Measurements from ENCODE around the gene CA14.
A peak's percentile ranks its signal among the peaks of the same experiment; 100 is the strongest.

CA14 gene

DNA sequence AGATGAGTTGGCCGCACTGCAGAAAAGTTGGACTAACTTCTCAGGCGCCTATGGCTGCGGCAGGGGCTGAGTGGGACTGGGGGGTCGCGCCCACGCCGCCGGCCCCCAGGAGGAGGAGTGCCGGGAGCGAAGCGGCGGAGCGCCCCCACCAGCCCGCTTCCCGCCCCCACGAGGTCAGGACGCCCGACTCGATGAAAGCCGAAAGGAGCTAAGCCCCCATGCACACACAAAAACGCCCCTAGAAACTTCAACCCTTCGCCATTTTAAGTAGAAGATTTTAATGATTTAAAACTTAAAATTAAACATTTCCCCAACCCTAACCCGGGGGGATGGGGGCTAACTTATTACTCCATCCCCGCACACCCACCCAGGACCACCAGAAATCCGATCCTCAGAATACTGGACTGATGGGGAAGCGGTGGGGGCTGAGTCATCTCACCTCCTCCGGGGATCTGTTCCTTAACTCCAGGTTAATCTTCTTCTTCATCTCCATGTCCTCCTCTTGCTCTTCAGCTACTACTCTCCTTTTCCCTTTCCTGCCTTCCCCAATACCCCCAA, 22.2 kb upstream of the CA14 start (continued):
- TF ChIP-seq, protein P1, sequence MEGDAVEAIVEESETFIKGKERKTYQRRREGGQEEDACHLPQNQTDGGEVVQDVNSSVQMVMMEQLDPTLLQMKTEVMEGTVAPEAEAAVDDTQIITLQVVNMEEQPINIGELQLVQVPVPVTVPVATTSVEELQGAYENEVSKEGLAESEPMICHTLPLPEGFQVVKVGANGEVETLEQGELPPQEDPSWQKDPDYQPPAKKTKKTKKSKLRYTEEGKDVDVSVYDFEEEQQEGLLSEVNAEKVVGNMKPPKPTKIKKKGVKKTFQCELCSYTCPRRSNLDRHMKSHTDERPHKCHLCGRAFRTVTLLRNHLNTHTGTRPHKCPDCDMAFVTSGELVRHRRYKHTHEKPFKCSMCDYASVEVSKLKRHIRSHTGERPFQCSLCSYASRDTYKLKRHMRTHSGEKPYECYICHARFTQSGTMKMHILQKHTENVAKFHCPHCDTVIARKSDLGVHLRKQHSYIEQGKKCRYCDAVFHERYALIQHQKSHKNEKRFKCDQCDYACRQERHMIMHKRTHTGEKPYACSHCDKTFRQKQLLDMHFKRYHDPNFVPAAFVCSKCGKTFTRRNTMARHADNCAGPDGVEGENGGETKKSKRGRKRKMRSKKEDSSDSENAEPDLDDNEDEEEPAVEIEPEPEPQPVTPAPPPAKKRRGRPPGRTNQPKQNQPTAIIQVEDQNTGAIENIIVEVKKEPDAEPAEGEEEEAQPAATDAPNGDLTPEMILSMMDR (tag by site-specific recombination; IDR thresholded peaks at IDR 0.05): peak; percentile 65
- TF ChIP-seq ZSCAN30 (tag by site-specific recombination; IDR thresholded peaks at IDR 0.05): no peak

DNA sequence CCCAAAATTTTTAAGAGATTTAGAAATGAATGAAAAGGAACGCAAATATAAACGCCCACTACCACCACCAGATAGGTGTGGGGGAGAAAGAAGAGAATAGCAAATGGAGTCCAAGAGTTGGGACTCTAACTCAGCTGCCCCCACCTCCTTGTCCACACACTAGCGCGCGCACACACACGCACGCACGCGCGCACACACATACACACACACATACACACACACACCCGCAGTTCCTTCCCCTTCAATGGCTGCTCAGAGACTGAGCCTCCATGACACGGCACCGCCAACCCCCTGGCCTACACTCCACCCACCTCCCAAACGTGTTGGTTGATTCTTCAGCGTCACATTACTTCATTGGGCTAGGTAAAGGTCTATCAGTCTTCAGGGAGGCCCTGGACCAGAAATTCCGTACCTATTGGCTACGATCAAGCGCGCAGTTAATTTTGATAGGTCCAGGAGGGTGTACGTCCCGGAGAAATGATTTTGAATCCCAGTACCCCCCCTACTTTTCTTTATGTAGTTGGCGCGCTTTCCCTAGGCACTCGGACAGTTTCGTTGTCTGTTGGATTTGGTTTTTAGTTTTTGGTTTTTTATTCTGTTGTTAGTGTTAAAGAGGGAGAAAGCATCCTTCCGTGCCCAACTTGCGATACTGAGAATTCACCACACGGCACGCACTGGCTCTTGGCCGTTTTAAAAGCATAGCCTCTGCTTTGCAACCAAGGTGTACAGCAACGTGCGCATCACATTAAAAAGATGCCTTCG, 21.5 kb upstream of the CA14 start, which contains the start of gene ANP32E:
Gene ANP32E (minus strand): TSS at position 261 of the 762 bp plus-strand sequence. CDS start 326 bp downstream, outside the sequence.
- peaks cover 4 to 6% of the 10 kb centered on the region in 2 experiments; a peak in 2 of 3 replicates for H3K36me3 ChIP-seq (ENCODE audit: control insufficient read depth in 2 of 2, insufficient read depth in 1 of 2, low read length in 2 of 2)
- CTCF ChIA-PET: interaction anchor here (0.6 to 0.8 kb wide), 3 partner anchors 39 to 73 kb away, joined by 3 to 4 read pairs (median 3); no protein-coding TSS in a partner anchor
- peak within 1 kb of the TSS; percentile 82 for H3K27ac ChIP-seq (ENCODE audit: extremely low read depth, low read depth, low read length)
- H3K9me3 ChIP-seq (ENCODE audit: control insufficient read depth, insufficient read depth, low read depth, low read length): no peaks in the 10 kb centered on the region
- no peaks in the 10 kb centered on the region; the same call in 1 of the 2 replicates for H3K4me1 ChIP-seq (ENCODE audit: control insufficient read depth, insufficient read depth, low read length)
- POLR2A ChIA-PET: interaction anchor here (0.6 to 0.8 kb wide), 3 partner anchors 13 to 128 kb away, joined by 3 to 4 read pairs (median 3); partner anchors contain the start of gene RPRD2
- peak within 1 kb of the TSS; percentile 89 for H3K4me3 ChIP-seq (ENCODE audit: low read depth, low read length)
- TF ChIP-seq ZNF830 (tag by site-specific recombination; IDR thresholded peaks at IDR 0.05; ENCODE audit: low read depth) (no peak), ZNF548 (tag by site-specific recombination; IDR thresholded peaks at IDR 0.05) (no peak), ZNF302 (tag by site-specific recombination; IDR thresholded peaks at IDR 0.05; ENCODE audit: low read depth) (no peak), ZXDB (tag by site-specific recombination; IDR thresholded peaks at IDR 0.05) (peak; percentile 96), ZNF324 (tag by site-specific recombination; IDR thresholded peaks at IDR 0.05) (peak; percentile 95), IKZF3 (tag by site-specific recombination; IDR thresholded peaks at IDR 0.05) (peak; percentile 52), MEIS1 (CRISPR knock-in tag; IDR thresholded peaks at IDR 0.05; ENCODE audit: borderline replicate concordance) (no peak), ZNF311 (tag by site-specific recombination; IDR thresholded peaks at IDR 0.05; ENCODE audit: borderline replicate concordance) (no peak), REPIN1 (tag by site-specific recombination; IDR thresholded peaks at IDR 0.05; ENCODE audit: low read depth) (peak; percentile 94; the same call in 1 of the 2 replicates), ZNF600 (tag by site-specific recombination; IDR thresholded peaks at IDR 0.05) (peak; percentile 74), SCRT1 (tag by site-specific recombination; IDR thresholded peaks at IDR 0.05; ENCODE audit: borderline replicate concordance) (no peak), ZNF658 (tag by site-specific recombination; IDR thresholded peaks at IDR 0.05) (no peak), ZNF510 (tag by site-specific recombination; IDR thresholded peaks at IDR 0.05; ENCODE audit: insufficient replicate concordance) (no peak), ZNF274 (IDR thresholded peaks at IDR 0.05; ENCODE audit: low read length) (no peak), ZNF274 (tag by site-specific recombination; IDR thresholded peaks at IDR 0.05; ENCODE audit: borderline replicate concordance) (no peak), ZNF140 (tag by site-specific recombination; IDR thresholded peaks at IDR 0.05) (no peak), ZNF837 (tag by site-specific recombination; IDR thresholded peaks at IDR 0.05) (0 out of 2 replicates have a peak, but pooled peaks have one; percentile 34), ZNF169 (tag by site-specific recombination; IDR thresholded peaks at IDR 0.05) (no peak), SP7 (tag by site-specific recombination; IDR thresholded peaks at IDR 0.05) (peak; percentile 95), ZNF530 (tag by site-specific recombination; IDR thresholded peaks at IDR 0.05; ENCODE audit: low read depth) (no peak), MZF1 (tag by site-specific recombination; IDR thresholded peaks at IDR 0.05; ENCODE audit: borderline replicate concordance) (peak; percentile 72; the same call in 1 of the 2 replicates), KLF9 (tag by site-specific recombination; IDR thresholded peaks at IDR 0.05; ENCODE audit: low read depth) (peak; percentile 84)
- TF ChIP-seq, protein P2, sequence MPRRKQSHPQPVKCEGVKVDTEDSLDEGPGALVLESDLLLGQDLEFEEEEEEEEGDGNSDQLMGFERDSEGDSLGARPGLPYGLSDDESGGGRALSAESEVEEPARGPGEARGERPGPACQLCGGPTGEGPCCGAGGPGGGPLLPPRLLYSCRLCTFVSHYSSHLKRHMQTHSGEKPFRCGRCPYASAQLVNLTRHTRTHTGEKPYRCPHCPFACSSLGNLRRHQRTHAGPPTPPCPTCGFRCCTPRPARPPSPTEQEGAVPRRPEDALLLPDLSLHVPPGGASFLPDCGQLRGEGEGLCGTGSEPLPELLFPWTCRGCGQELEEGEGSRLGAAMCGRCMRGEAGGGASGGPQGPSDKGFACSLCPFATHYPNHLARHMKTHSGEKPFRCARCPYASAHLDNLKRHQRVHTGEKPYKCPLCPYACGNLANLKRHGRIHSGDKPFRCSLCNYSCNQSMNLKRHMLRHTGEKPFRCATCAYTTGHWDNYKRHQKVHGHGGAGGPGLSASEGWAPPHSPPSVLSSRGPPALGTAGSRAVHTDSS (tag by site-specific recombination; IDR thresholded peaks at IDR 0.05): no peak
- TF ChIP-seq, protein P3, sequence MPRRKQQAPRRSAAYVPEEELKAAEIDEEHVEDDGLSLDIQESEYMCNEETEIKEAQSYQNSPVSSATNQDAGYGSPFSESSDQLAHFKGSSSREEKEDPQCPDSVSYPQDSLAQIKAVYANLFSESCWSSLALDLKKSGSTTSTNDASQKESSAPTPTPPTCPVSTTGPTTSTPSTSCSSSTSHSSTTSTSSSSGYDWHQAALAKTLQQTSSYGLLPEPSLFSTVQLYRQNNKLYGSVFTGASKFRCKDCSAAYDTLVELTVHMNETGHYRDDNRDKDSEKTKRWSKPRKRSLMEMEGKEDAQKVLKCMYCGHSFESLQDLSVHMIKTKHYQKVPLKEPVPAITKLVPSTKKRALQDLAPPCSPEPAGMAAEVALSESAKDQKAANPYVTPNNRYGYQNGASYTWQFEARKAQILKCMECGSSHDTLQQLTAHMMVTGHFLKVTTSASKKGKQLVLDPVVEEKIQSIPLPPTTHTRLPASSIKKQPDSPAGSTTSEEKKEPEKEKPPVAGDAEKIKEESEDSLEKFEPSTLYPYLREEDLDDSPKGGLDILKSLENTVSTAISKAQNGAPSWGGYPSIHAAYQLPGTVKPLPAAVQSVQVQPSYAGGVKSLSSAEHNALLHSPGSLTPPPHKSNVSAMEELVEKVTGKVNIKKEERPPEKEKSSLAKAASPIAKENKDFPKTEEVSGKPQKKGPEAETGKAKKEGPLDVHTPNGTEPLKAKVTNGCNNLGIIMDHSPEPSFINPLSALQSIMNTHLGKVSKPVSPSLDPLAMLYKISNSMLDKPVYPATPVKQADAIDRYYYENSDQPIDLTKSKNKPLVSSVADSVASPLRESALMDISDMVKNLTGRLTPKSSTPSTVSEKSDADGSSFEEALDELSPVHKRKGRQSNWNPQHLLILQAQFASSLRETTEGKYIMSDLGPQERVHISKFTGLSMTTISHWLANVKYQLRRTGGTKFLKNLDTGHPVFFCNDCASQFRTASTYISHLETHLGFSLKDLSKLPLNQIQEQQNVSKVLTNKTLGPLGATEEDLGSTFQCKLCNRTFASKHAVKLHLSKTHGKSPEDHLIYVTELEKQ (tag by site-specific recombination; IDR thresholded peaks at IDR 0.05; ENCODE audit: borderline replicate concordance): peak; percentile 39; the same call in 1 of the 2 replicates
- TF ChIP-seq, protein P4, sequence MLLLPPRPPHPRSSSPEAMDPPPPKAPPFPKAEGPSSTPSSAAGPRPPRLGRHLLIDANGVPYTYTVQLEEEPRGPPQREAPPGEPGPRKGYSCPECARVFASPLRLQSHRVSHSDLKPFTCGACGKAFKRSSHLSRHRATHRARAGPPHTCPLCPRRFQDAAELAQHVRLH (tag by site-specific recombination; IDR thresholded peaks at IDR 0.05): peak; percentile 87
- TF ChIP-seq, protein P5, sequence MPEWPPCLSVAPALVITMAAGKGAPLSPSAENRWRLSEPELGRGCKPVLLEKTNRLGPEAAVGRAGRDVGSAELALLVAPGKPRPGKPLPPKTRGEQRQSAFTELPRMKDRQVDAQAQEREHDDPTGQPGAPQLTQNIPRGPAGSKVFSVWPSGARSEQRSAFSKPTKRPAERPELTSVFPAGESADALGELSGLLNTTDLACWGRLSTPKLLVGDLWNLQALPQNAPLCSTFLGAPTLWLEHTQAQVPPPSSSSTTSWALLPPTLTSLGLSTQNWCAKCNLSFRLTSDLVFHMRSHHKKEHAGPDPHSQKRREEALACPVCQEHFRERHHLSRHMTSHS (tag by site-specific recombination; IDR thresholded peaks at IDR 0.05): no peak
